Airway epithelial cell (primary cell): Measurements from ENCODE around the gene AQP9. TPM values are rescaled to one million over a fixed set of nuclear protein-coding genes. Genes with fewer than 3 reads are reported as not detected.

Experiments
- total RNA-seq: library from RNA; depleted of rRNA; stranded (reverse); fragments of >200 nt; gene quantifications from 2 replicates; pipeline ENCODE4 v1.2.3, GENCODE V29; 2015

The AQP9 gene, protein sequence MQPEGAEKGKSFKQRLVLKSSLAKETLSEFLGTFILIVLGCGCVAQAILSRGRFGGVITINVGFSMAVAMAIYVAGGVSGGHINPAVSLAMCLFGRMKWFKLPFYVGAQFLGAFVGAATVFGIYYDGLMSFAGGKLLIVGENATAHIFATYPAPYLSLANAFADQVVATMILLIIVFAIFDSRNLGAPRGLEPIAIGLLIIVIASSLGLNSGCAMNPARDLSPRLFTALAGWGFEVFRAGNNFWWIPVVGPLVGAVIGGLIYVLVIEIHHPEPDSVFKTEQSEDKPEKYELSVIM
- 0.21 TPM in 1 of 2 replicates, not detected in the other for total RNA-seq

GRCh38 chr15:58138106-58138505 is at the start of gene AQP9:
Gene AQP9, plus strand, starts transcription at chr15:58138381. Its CDS starts 185 bp downstream, at chr15:58138566.

Other genes with a start within 250 kb of the AQP9 start
- gene ALDH1A2, start 72.7 kb upstream of the AQP9 start, total RNA-seq = not detected in 2 replicates